ENCODE measurements around the gene RNF32. TPM values are rescaled to one million over a fixed set of nuclear protein-coding genes. Genes with fewer than 3 reads are reported as not detected.
"Not testable (repeated sequence)": the region's sequence is repeated elsewhere in the genome, so short reads cannot be mapped to it uniquely, and the experiment has no call there.

The RNF32 gene
- total RNA-seq, 1 experiment from 2014 or later: 0.18 TPM

DNA sequence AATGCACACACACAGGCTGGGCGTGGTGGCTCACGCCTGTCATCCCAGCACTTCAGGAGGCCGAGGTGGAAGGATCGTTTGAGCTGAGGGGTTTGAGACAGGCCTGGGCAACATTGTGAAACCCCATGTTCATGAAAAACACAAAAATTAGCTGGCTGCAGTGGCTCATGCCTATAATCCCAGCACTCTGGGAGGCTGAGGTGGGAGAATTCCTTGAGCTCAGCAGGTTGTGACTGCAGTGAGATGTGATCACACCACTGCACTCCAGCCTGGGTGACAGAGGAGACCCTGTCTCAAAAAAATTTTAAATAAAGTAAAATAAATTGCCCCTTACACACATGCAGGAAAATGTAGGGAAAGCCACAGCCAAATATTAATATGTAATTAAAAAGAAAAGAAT is 44.1 kb downstream of the RNF32 start:
- Histone ChIP-seq H3K27me3 (replicated peaks) (no peaks in the 10 kb centered on the region), H3K36me3 (no peaks in the 10 kb centered on the region), H3K4me3 (no peak overlapping the region), H3K9me3 (replicated peaks) (no peaks in the 10 kb centered on the region), H3K27ac (no peak overlapping the region), H3K4me1 (replicated peaks) (no peaks in the 10 kb centered on the region)
- no peak for DNase-seq (ENCODE audit: low read depth in 1 of 2, low spot score in 2 of 2)

DNA sequence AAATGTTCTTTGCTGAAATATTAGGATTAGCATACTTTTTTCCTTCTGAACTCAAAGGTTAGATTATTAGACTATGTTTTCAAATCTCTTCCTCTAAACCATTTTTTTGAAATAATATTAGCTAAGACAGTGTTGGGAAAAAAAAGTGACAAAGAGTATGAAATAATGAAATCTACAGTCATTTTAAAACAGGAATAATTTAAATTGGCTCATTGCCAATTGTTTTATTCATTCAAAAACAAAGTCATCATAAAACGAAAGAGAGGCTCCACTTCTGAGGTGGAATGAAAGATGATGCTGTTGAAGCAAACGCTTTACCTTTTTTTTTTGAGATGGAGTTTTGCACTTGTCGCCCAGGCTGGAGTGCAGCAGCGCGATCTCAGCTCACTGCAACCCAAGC is 51.2 kb downstream of the RNF32 start:
- Histone ChIP-seq H3K27ac (no peak overlapping the region), H3K4me1 (replicated peaks) (no peaks in the 10 kb centered on the region), H3K27me3 (replicated peaks) (no peaks in the 10 kb centered on the region), H3K9me3 (replicated peaks) (no peaks in the 10 kb centered on the region; the same call in none of the 2 replicates), H3K36me3 (no peaks in the 10 kb centered on the region), H3K4me3 (no peak overlapping the region)
- no peak for DNase-seq (ENCODE audit: low read depth in 1 of 2, low spot score in 2 of 2)

- Histone ChIP-seq H3K27ac (no peak overlapping the region), H3K36me3 (no peaks in the 10 kb centered on the region), H3K4me3 (no peak overlapping the region), H3K9me3 (replicated peaks) (no peaks in the 10 kb centered on the region; the same call in none of the 2 replicates), H3K27me3 (replicated peaks) (no peaks in the 10 kb centered on the region), H3K4me1 (replicated peaks) (no peaks in the 10 kb centered on the region)
- no peak for DNase-seq (ENCODE audit: low read depth in 1 of 2, low spot score in 2 of 2)
Measured at GRCh38 chr7:156692849-156693248, 52.3 kb downstream of the RNF32 start.

DNA sequence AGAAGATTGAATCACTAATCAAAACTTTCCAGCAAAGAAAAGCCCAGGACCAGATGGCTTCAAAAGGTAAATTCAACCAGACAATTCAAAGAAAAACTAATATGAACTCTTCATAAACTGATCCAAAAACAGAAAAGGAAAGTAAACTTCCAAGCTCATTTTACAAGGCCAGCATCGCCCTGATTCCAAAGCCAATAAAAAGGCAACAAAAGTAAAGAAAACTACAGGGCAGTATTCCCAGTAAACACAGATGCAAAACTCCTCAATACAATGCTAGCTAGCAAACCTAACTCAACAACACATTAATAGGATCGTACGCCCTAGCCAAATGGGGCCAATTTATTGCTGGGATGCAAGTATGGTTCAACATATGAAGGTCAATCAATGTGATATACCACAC is 53.1 kb downstream of the RNF32 start:
- H3K4me3 ChIP-seq: no peak overlapping the region
- no peaks in the 10 kb centered on the region for H3K4me1 ChIP-seq (replicated peaks)
- DNase-seq (ENCODE audit: low read depth in 1 of 2, low spot score in 2 of 2): no peak
- no peaks in the 10 kb centered on the region; the same call in none of the 2 replicates for H3K9me3 ChIP-seq (replicated peaks)
- no peak overlapping the region for H3K27ac ChIP-seq
- no peaks in the 10 kb centered on the region for H3K27me3 ChIP-seq (replicated peaks)
- no peaks in the 10 kb centered on the region for H3K36me3 ChIP-seq

- not testable (repeated sequence) for H3K4me1 ChIP-seq (replicated peaks); H3K4me3 ChIP-seq; DNase-seq (ENCODE audit: low read depth in 1 of 2, low spot score in 2 of 2); H3K27me3 ChIP-seq (replicated peaks); H3K36me3 ChIP-seq; H3K27ac ChIP-seq; H3K9me3 ChIP-seq (replicated peaks)
Measured at GRCh38 chr7:156697283-156697682, 56.7 kb downstream of the RNF32 start.

GRCh38 chr7:156698512-156698911 is 57.9 kb downstream of the RNF32 start:
- H3K4me3 ChIP-seq; H3K4me1 ChIP-seq (replicated peaks); H3K27me3 ChIP-seq (replicated peaks); H3K36me3 ChIP-seq; H3K27ac ChIP-seq; H3K9me3 ChIP-seq (replicated peaks); DNase-seq (ENCODE audit: low read depth in 1 of 2, low spot score in 2 of 2): not testable (repeated sequence)

- H3K27ac ChIP-seq; H3K9me3 ChIP-seq (replicated peaks); H3K36me3 ChIP-seq; H3K4me1 ChIP-seq (replicated peaks); H3K4me3 ChIP-seq; DNase-seq (ENCODE audit: low read depth in 1 of 2, low spot score in 2 of 2); H3K27me3 ChIP-seq (replicated peaks): not testable (repeated sequence)
Measured at GRCh38 chr7:156701787-156702186, 61.2 kb downstream of the RNF32 start.

- H3K9me3 ChIP-seq (replicated peaks): no peaks in the 10 kb centered on the region
- no peak overlapping the region for H3K27ac ChIP-seq
- H3K4me3 ChIP-seq: no peak overlapping the region
- no peaks in the 10 kb centered on the region for H3K4me1 ChIP-seq (replicated peaks)
- no peaks in the 10 kb centered on the region for H3K36me3 ChIP-seq
- H3K27me3 ChIP-seq (replicated peaks): no peaks in the 10 kb centered on the region
- no peak for DNase-seq (ENCODE audit: low read depth in 1 of 2, low spot score in 2 of 2)
Measured at GRCh38 chr7:156702399-156702798, 61.8 kb downstream of the RNF32 start.

- Histone ChIP-seq H3K27me3 (replicated peaks) (no peaks in the 10 kb centered on the region), H3K4me1 (replicated peaks) (no peaks in the 10 kb centered on the region), H3K27ac (no peak overlapping the region), H3K4me3 (no peak overlapping the region), H3K36me3 (no peaks in the 10 kb centered on the region), H3K9me3 (replicated peaks) (no peaks in the 10 kb centered on the region)
- DNase-seq (ENCODE audit: low read depth in 1 of 2, low spot score in 2 of 2): no peak
Measured at GRCh38 chr7:156703209-156703608, 62.6 kb downstream of the RNF32 start.

DNA sequence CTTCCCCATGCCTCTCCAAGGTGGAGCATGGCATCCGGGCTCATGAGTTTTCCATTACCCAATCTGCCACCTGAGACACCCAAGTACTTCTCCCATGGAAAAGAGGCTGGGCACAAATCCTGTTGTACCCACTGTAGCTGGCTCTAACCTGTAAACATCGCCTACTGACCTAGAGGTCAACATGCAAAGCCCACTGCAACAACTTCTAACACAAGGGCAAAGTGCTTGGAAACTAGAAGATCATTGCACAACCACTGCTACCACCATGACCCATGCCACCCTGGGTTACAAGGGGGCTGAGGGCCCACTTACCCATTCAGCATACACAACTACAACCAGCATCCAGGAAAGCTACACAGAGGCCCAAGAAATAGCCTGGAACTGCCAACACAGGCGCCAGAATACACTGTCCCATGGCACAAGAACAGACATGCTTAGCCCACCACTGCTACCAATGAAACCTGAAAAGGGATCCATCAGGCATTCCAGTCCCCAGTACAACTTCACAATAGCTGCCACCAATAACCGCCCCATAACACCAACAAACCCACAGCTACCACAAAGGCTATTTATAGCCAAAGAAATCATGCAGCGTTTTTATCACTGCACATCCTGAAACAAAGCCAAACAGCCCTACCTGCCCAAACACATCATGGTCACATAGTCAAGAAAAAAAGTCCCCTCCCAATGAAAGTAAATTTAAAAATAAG is 63.4 kb downstream of the RNF32 start:
- Histone ChIP-seq H3K9me3 (replicated peaks) (peaks cover 1% of the 10 kb centered on the region), H3K27me3 (replicated peaks) (no peaks in the 10 kb centered on the region), H3K4me3 (no peak overlapping the region), H3K27ac (no peak overlapping the region), H3K4me1 (replicated peaks) (no peaks in the 10 kb centered on the region), H3K36me3 (no peaks in the 10 kb centered on the region)
- DNase-seq (ENCODE audit: low read depth in 1 of 2, low spot score in 2 of 2): no peak

DNA sequence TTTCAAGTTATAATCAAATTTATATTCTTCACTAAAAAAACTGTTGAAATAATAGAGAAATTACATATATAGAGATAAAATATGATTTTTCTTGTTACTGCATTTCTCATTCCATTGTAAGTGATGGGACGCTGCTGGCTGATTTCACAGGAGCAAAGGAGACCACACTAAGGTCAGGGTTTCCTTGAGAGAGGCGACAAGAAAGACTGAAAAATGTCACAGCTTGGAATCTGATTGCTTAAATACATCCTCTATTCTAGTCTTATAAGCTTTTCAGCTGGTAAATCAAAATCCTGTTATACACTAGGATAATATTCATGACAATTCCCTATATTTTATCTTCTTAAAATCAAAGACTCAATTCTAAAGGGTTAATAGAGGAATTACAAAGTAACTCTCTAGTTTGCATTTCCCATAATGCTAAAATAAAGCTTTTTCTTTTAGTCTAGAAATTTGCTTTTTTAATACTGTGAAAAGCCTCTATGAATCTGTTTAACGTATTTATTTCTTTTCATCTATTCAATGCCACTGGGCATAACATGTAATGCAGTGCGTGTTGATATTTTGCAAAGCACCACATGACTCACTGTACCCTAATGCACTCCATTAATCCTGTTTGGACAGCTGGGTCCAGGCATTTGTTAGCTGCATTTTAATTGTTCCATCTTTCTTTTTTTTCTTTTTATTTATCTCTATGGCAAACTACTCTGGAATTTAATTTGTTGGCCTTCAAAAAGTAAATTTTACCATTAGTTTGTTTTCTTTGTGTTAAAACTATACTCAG is 81.7 kb downstream of the RNF32 start:
- H3K27ac ChIP-seq: no peak overlapping the region
- no peak for DNase-seq (ENCODE audit: low read depth in 1 of 2, low spot score in 2 of 2)

GRCh38 chr7:156725073-156725472 is 84.5 kb downstream of the RNF32 start:
- H3K4me1 ChIP-seq (replicated peaks): no peaks in the 10 kb centered on the region
- no peaks in the 10 kb centered on the region for H3K27me3 ChIP-seq (replicated peaks)
- no peak for DNase-seq (ENCODE audit: low read depth in 1 of 2, low spot score in 2 of 2)
- no peaks in the 10 kb centered on the region for H3K9me3 ChIP-seq (replicated peaks)
- H3K36me3 ChIP-seq: no peaks in the 10 kb centered on the region
- H3K27ac ChIP-seq: no peak overlapping the region
- H3K4me3 ChIP-seq: no peak overlapping the region

More for the DNA sequence above, 81.7 kb downstream of the RNF32 start:
- Histone ChIP-seq H3K9me3 (replicated peaks) (no peaks in the 10 kb centered on the region), H3K4me1 (replicated peaks) (no peaks in the 10 kb centered on the region), H3K36me3 (no peaks in the 10 kb centered on the region), H3K27me3 (replicated peaks) (no peaks in the 10 kb centered on the region), H3K4me3 (no peak overlapping the region)

DNA sequence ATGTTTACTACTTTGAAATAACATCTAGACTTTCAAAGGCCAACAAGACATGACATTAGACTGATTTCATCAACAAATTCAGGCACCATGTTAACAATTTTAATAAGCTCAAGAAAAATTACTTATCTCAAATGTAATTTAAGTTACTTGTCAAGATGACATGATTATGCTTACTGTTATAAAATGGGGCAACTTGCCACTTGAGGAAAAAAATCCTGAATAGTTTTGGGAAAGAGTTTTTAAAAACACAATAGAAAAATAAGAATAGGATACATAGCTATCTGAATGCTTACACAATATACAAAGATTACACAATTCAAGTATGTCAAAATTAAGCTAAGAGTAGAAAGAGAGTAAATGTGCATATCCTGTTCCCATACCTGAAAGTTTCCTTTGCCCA is 85.4 kb downstream of the RNF32 start:
- H3K27me3 ChIP-seq (replicated peaks): no peaks in the 10 kb centered on the region
- no peaks in the 10 kb centered on the region for H3K4me1 ChIP-seq (replicated peaks)
- no peak overlapping the region for H3K27ac ChIP-seq
- H3K4me3 ChIP-seq: no peak overlapping the region
- H3K9me3 ChIP-seq (replicated peaks): no peaks in the 10 kb centered on the region
- H3K36me3 ChIP-seq: no peaks in the 10 kb centered on the region
- no peak for DNase-seq (ENCODE audit: low read depth in 1 of 2, low spot score in 2 of 2)
